HG03439 (cell line): ENCODE measurements around the gene RABL3.
"Not testable (repeated sequence)": the region's sequence is repeated elsewhere in the genome, so short reads cannot be mapped to it uniquely, and the experiment has no call there.

Experiments
- ATAC-seq: cut with Tn5 transposase; IDR thresholded peaks from one replicate; pipeline ENCODE4 v1.9.1; 2021; ENCODE audit warnings: mild to moderate bottlenecking, moderate library complexity; ENCODE audit not compliant: unreplicated experiment

Gene RABL3

GRCh38 chr3:120649830-120650233 is 92.5 kb downstream of the RABL3 start:
- no peak for ATAC-seq

GRCh38 chr3:120648290-120648689 is 94.0 kb downstream of the RABL3 start:
- no peak for ATAC-seq

DNA sequence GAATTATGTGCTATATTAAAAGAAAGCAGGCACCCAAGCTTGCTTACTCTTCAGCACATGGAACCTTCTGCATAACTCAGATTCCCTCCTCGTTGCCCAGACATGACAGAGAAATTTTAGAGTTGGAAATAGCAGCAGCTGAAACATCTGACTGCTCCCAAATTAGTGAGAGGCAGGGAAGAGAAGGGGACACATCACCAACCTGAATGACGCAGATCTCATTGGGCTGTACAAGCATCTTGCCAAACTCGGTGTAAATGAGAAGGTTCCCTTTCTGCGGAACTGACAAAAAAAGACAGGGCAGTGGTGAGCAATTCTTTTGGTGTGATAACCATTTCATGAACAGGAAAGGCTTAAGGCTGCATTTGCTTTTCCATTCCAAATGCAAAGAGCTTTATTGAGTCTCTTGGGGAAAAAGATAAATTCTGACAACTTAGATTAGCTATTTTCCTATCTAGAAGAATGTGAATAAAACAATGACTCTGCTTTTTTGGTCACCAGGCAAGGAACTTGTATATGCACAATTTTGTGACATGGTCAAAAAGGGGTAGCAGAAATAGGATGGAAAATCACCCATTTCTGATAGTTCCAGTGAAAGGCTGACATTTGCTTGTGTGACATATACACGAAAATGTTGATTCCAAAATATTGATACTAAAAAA is 95.4 kb downstream of the RABL3 start:
- no peak for ATAC-seq

DNA sequence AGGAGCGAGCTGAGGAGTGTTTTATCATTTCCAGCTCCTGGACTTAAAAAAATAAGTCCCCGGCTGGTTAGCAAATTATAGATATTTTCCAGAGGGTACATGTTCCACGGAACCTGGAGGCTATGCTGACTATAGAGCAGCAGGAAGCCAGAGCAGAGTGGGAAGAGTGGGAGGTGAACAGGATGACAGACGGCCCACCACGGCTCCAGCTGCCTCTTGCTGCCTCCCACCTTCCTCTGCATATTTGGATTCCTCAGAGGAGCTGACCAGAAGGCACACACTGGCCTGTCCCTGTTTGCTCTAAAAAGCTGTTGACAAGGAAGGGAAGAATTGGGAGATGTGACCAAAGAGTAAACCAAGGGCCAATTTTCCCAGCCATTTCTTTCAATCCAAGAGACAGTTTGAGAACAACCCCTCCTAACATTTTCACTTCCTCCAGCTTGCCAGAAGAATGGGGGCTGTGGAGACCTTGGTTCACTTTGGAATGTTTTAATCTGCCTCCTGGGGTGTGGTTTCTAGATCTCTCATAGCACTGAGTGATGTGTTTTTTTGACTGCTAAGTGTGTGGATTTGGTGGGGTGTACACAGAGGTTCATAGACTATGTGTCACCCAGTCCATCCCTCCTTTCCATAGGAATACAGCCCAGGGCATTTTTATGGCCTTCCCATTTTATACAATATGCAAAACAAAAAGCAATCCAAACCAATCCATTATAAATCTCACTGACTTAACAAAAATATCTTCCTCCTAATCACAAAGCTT is 97.1 kb downstream of the RABL3 start:
- no peak for ATAC-seq

DNA sequence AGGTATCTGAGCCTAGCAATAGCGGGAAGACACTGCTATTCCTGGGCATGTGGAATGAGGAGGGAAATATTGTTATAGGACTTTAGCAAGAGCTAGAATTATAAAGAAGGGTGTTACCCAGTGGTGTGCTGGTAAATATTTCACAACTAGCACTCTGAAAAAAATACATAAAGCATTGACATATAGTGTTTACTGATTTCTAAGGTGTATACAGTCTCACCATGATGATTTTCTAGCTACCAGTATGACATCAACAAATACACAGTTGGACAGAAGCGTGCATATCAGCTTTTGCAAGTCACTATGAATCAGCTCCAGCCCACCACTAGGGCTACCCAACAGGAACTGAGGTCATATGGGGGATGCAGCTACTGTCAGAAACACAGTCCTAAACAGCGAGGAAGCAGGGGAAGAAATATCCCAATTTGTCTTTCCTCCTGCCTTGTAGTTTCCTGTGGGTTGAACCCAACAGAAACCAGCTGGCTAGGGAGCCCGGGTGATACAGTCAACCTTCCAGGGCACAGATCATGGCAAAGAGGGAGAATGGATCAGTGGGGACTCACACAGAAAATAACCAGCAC is 99.9 kb downstream of the RABL3 start:
- ATAC-seq: no peak

DNA sequence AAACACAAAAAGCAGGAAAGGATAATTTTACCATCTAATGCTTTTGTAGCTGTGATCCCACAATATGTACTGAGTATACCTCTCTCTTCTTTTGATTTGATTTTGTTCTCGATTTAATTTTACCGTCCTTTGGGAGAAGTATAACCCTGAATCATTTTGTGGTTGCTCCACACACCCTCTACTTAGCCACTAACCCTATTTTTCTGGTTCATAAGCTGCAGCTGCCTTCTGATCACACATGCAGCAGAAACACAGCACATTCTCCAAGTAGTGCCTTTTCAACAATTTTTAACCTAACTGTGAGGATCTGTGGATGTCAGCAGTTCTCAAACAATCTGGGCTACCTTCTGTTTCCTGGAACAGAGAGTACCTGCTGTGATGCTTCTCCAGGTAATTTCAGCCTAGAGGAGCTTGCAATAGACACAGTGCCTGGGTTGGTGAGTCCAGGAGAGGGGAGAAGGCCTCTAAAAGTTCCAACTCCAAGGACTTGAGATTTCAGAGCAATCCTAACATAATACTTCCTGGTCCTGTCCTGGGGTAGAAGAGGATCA is 100.5 kb downstream of the RABL3 start:
- no peak for ATAC-seq

GRCh38 chr3:120640231-120640630 is 102.1 kb downstream of the RABL3 start:
- no peak for ATAC-seq

GRCh38 chr3:120638820-120639219 is 103.5 kb downstream of the RABL3 start:
- not testable (repeated sequence) for ATAC-seq

GRCh38 chr3:120637851-120638559 is 104.3 kb downstream of the RABL3 start:
- no peak for ATAC-seq

DNA sequence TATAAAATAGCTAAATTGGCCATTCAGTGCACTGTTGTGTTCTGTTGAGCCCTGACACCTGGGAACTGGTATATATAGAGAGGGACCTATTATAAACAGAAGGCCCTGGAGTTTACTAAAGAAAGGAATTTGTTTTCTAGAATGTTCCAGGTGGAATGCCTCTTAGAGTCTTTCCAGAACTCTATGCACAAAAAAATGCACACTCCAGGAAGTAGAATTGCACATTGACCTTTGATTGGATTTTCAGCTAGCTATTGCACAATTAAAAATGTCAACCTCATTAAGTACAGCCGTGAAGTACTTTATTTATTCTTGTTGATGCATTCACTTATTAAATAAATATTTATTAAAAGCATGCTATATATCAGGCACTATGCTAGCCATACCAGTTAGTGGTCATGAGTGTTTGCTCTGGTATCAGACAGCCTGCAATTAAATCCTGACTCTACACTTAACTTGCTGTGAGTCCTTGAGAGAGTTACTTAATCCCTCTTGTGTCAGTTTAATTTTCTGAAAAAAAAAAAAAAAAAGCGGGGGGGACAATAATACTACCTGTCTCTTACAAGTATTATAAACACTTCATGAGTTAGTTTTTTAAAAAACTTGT is 105.4 kb downstream of the RABL3 start:
- ATAC-seq: no peak
